ENCODE measurements around the gene MPPED1.

- TF ChIP-seq EZH2 (IDR thresholded peaks at IDR 0.05; ENCODE audit: borderline replicate concordance, low read depth, low read length, severe bottlenecking) (no peak), CTCF (IDR thresholded peaks at IDR 0.05; ENCODE audit: borderline replicate concordance, extremely low read depth, low read length, poor library complexity, severe bottlenecking) (no peak)
These were observed 26.2 kb downstream of the MPPED1 start for GRCh38 chr22:43437871-43438475.
